Adrenal gland (tissue), 5 donors: Measurements from ENCODE around the gene ABLIM2.

Experiments
- POLR2A ChIP-seq, 2 donors: fragments of 450-650 bp; IDR thresholded peaks; one replicate each; pipeline ENCODE4 v1.6.1; 2017; ENCODE audit warnings: antibody characterized with exemption in 2 of 2, mild to moderate bottlenecking in 2 of 2, moderate library complexity in 1 of 2
- TF ChIP-seq, protein P1 (sequence below), 6 experiments: fragments of 450-650 bp in 4 of 6; fragments of 200-600 bp in 2 of 6; sonication (generic) in 1 of 6; IDR thresholded peaks; 1 replicate in 5 of 6; 2 replicates in 1 of 6; pipeline versions ENCODE4 v1.5.1 to v1.8.0; 2016 to 2021; ENCODE audit warnings: antibody characterized with exemption in 6 of 6, mild to moderate bottlenecking in 2 of 6, moderate library complexity in 1 of 6
- donor health status: DM: no; HTN: no; CAD: no.

DNA sequence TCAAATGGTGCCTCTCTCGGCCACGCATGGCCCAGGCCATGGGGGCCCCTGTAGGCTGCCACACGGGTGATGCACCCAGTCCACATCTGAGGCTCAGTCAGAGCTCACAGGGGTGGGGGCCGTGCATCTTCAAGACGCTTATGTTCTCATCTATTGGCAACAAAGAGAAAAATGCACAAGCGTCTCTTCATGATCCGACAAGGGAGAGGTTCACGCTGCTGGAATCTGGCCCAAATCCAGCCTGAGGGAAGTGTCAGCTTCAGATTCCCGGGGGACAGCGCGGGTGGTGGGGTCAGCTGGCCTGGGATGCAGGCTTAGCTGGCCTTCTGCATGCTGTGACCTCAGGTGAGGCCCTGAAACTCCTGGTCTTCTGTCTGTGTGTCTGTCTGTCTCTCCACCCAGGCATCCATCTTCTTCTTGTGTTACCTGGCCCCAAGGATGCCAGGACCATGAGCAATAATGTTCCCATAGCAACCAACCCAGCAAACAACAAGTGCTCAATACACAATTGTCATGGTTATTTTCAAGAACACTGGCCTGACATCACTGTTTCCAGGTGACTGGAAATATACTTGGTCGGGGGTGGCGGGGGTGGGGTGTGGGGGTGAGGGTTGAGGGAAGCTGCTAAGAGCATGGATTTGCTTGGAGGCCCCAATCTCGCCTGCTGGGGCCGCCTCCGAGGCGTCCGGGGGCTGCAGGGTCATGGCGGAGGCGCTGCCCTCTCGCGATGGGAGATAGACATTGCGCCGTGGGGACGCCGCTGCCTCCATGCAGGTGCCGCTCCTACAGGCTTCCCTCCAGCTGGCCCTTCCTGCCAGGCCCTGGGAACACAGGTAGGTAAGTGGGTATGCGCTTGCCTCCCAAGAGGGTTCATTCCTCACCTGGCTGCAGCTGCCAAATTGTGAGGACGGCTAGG, 48.3 kb downstream of the ABLIM2 start:
- TF ChIP-seq, protein P1, sequence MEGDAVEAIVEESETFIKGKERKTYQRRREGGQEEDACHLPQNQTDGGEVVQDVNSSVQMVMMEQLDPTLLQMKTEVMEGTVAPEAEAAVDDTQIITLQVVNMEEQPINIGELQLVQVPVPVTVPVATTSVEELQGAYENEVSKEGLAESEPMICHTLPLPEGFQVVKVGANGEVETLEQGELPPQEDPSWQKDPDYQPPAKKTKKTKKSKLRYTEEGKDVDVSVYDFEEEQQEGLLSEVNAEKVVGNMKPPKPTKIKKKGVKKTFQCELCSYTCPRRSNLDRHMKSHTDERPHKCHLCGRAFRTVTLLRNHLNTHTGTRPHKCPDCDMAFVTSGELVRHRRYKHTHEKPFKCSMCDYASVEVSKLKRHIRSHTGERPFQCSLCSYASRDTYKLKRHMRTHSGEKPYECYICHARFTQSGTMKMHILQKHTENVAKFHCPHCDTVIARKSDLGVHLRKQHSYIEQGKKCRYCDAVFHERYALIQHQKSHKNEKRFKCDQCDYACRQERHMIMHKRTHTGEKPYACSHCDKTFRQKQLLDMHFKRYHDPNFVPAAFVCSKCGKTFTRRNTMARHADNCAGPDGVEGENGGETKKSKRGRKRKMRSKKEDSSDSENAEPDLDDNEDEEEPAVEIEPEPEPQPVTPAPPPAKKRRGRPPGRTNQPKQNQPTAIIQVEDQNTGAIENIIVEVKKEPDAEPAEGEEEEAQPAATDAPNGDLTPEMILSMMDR (IDR thresholded peaks at IDR 0.05): no peak
- no peak for TF ChIP-seq POLR2A (IDR thresholded peaks at IDR 0.05)
